ENCODE results near the gene CLEC16A. TPM values are rescaled to one million over a fixed set of nuclear protein-coding genes. Genes with fewer than 3 reads are reported as not detected.

CLEC16A gene
- total RNA-seq, 1 donor from 2014 or later, result 32.4 TPM

DNA sequence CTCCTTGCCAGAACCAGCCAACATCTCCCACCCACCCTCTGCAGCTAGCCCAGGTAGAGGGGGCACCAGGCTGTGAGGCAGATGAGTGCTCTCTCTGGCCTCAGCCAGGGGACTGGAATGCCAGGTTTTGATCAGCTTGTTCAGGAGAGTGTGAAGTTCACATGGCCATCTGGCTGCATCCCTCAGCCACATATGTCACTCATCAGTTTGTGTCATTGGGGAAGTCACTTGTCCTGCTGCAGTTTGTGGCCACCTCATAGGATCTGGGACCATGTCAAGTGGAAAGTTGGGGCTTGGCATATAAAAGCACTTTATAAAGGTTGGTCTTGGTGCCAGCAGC, 164.1 kb downstream of the CLEC16A start:
- no peak for DNase-seq (ENCODE audit: extremely low read depth, low read depth, low spot score)

- DNase-seq (ENCODE audit: extremely low read depth, low read depth, low spot score), result no peak
These were observed 165.2 kb downstream of the CLEC16A start for GRCh38 chr16:11109566-11109965.

- DNase-seq (ENCODE audit: extremely low read depth, low read depth, low spot score), result no peak
These were observed 166.8 kb downstream of the CLEC16A start for GRCh38 chr16:11111150-11111549.

GRCh38 chr16:11111856-11112634, 167.7 kb downstream of the CLEC16A start:
- no peak for DNase-seq (ENCODE audit: extremely low read depth, low read depth, low spot score)

DNA sequence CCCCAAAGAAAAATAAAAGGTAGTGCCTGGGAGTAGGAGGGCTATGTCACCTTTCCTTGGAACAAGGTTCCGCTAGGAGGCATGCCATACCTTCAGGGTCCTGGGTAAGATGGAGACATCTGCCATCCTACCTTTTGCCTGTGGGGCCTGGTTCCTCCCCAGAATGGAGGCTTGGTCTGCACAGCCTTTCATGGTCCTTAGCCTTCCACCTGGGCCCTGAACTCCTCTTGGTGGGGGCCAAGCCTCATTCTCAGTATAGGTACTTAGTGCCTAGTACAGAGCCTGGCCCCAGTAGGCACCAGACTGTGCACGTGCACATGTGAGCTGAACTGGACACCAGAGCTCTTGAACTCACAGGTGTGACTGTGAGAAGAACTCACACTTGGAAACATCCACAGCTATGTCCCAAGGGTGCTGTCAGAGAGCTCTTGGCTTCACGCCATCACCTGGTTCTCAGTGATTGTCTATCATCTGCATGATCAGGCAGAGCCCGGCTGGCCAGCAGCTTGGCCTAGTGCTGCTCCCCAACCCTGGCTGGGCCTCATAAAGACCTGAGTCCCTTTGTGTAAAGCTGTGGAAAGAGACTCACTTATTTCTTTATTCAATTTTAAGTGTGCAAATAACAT, 168.5 kb downstream of the CLEC16A start:
- DNase-seq (ENCODE audit: extremely low read depth, low read depth, low spot score), result no peak

- DNase-seq (ENCODE audit: extremely low read depth, low read depth, low spot score), result no peak
These were observed 170.2 kb downstream of the CLEC16A start for GRCh38 chr16:11114366-11115164.

DNA sequence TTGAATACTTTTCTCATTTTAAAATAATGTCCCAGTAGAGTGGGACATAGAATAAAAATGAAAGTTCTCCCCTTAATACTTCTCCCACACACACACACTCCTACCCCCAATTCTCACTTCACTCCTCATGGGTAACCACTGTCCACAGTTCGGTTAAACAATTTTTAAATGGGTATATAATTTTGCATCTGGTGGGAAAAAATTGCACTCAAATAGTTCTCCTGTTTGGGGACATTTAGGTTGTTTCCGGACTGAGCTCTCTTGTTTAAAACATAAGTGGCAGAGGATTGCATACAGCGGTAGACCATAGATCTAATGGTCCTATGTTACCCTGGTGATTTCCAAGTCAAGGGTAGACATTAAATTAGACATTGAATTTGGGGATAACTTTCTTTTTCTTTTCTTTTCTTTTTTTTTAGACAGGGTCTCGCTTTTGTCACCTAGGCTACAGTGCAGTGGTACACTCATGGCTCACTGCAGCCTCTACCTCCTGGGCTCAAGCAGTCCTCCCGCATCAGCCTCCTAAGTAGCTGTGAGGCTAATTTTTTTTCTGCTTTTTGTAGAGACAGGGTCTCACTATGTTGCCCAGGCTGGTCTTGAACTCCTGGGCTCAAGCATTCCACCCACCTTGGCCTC, 173.3 kb downstream of the CLEC16A start:
- no peak for DNase-seq (ENCODE audit: extremely low read depth, low read depth, low spot score)

GRCh38 chr16:11118479-11118878, 174.1 kb downstream of the CLEC16A start:
- no peak for DNase-seq (ENCODE audit: extremely low read depth, low read depth, low spot score)

DNA sequence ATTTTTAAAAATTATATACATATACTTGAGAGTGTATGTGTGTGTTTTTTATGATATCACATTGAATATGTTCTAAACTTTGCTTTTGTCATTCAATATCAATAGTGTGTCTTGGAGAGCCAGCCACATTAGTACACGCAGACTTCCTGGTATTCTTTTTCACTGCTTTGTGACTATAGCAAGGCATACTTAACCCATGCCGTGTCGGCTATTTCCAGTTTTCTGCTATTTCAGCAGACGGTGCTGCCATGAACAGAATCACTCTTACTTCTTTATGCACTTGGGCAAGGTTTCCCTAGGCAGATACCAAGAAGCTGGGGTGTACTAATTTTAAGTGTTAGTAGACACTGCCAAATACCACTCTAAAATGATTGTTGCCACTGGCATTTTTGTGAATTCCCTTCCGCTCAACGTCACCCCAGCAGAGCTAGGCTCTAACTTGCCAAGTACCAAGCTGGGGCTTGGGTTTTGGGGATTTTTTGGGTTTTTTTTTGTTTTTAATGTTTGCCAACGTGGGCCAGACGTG, 176.8 kb downstream of the CLEC16A start:
- DNase-seq (ENCODE audit: extremely low read depth, low read depth, low spot score), result no peak

DNA sequence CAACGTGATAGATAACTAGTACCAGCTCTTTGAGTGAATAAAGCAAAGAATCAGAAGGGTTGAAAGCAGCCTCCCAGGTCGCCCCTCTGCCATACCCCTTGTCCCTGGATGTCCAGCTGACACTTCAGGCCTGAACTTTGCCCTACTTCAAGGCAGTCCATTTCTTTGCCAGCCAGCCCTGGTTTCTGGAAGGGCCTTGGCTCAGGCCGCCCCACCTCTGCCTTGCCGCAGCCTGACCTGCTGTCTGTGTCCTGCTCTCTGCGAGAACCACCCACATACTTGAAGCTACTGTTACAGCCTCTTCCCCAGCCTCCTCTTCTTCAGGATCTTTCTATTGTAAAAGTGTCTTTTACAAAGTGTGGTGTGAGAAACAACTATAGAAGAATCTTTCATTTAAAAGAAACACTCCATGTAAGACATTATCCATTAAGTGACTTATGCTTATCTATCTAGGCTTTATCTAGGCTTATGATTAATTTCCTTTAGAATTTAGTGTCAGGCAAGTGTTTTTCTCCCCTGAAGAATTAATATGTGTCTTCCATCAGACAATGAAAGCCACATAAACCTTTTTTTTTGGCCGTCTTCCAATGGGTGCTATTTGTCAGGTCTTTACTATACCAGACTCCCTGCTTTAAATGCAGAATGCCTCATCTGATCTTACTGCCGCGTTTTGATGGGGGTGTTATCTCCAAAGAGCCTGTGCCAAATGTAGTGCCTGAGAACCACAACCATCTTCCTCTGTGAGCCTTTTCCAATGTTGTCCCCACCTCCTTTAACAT, 177.7 kb downstream of the CLEC16A start:
- no peak for DNase-seq (ENCODE audit: extremely low read depth, low read depth, low spot score)

DNA sequence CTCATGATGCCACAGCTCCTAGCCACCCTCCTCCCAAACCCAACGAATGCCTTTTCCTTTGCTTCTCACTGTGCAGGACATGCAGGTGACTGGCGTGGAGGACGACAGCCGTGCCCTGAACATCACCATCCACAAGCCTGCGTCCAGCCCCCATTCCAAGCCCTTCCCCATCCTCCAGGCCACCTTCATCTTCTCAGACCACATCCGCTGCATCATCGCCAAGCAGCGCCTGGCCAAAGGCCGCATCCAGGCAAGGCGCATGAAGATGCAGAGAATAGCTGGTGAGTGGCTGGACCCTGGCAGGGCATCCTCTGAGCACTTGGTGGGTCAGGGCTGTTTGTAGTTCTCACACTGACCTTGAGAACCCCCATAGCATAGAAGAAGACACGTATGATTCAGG, 179.3 kb downstream of the CLEC16A start:
- no peak for DNase-seq (ENCODE audit: extremely low read depth, low read depth, low spot score)

DNA sequence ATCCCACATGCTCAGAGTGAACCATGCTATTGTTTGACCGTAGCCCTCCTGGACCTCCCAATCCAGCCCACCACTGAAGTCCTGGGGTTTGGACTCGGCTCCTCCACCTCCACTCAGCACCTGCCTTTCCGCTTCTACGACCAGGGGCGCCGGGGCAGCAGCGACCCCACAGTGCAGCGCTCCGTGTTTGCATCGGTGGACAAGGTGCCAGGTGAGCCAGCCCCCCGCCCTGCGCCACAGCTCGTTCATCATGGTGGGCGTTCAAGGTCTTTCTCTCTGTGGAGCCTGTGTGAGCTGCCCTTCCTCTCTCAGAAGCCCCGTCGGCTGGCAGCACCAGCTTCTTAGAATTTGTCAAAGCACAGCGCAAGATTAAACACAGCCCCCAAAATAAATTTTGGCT, 181.6 kb downstream of the CLEC16A start:
- DNase-seq (ENCODE audit: extremely low read depth, low read depth, low spot score), result no peak

DNA sequence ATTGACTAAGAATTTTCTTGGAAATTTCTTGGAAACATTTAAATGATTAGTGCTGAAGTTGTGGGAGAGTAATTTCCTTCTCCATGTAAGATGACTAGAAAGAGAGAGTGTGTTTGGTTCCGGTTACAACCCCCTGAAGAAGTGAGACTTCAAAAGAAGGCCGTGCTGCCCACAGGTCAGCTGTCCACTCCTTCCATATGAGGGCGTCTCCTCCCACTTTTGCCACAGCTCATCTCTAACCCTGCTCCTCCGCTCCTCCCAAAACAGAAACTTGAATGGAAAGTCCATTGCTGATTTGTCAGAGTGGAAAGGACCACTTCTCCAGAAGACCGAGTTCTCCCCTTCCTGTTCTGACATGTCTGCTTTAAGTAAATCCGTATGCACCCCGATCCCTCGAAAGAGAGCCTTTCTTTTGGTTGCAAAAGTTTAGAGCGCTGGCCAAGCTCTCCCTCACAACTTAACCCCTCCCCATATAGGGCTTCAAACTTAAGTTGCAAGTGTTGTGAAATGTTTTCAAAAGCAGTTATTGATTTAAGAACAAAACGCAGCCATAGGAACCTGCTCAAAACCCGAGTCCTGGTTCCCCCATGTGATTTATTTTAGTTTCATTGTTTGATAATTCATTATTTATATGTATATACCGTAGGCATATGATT, 182.2 kb downstream of the CLEC16A start:
- no peak for DNase-seq (ENCODE audit: extremely low read depth, low read depth, low spot score)

DNA sequence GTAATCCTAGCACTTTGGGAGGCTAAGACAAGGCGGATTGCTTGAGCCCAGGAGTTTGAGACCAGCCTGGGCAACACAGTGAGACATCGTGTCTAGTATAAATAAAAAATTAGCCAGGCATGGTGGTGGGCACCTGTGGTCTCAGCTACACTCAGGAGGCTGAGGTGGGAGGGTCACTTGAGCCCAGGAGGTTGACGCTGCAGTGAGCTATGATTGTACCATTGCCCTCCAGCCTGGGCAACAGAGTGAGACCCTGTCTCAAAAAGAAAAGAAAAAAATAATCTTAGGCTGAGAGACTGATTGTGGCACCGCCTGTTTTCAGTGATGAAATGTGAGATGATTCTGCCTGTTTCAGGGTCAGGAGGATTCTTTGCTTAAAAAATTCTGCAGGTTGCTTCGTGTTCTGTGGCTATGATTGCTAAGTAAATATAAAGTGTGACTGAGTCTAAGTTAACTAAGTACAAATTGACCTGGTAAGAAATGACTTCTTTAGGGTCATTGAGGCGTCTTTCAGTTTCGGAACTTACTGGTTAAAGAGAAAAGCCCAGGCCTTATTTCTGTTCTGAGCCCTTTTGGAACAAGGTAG, 183.3 kb downstream of the CLEC16A start:
- DNase-seq (ENCODE audit: extremely low read depth, low read depth, low spot score), result no peak

- no peak for DNase-seq (ENCODE audit: extremely low read depth, low read depth, low spot score)
These were observed 184.1 kb downstream of the CLEC16A start for GRCh38 chr16:11128211-11129141.

DNA sequence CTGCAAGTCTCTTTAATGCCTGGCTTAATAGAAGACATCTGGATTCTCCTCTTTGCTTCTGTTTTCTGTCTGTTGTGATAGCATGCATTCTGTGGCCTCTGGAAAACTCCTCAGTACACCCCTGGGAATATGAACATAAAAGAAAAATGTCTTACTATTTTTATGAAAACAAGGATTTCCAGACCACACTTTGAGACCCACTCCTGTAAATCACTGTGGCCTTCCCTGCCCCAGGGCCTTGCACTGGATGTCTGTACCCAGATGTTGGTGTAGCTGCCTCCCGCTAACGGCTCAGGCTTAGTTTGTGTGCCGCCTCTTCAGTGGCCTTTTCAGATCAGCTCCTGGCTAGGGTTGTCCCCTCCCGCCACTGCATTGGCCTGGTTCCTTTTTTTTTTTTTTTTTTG, 185.0 kb downstream of the CLEC16A start:
- DNase-seq (ENCODE audit: extremely low read depth, low read depth, low spot score), result no peak

DNA sequence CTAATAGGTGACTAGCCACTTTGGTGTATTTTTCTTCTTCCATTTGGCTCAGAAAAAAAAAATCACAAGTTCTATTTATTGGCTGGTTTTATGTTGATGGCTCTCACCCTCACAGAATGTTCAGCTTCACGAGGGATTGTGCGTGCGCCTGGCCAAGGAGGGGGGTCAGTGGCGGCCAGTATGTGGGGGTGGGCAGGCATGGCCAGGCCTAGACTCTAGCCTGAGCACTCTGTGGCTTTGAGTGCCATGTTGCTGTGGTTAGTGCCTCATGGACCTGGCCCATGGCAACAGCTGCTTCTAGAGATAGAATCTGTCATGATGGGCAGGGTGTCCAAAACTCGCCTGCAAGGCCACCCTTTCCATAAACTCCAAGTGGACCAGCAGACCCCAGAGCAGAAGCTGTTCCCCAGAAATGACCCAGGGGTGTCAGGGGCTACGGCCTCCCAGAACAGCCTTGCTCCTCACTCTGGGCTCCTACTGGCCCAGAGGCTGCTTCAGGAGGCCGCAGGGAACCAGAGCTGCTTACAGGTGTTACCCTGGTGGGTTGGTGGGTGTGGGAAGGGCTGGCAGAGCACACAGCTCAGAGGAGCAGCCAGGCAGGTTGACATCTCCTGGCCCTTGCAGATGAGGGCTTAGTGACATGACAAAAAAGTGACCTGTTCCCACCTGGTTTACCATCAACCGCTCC, 186.8 kb downstream of the CLEC16A start:
- DNase-seq (ENCODE audit: extremely low read depth, low read depth, low spot score), result no peak

- no peak for DNase-seq (ENCODE audit: extremely low read depth, low read depth, low spot score)
These were observed 187.3 kb downstream of the CLEC16A start for GRCh38 chr16:11131706-11132105.

All from glomerular endothelial cell (primary cell).